Islet precursor cell (in vitro differentiated cells): ENCODE data around the gene APOC4.
"Not testable (repeated sequence)": the region's sequence is repeated elsewhere in the genome, so short reads cannot be mapped to it uniquely, and the experiment has no call there.

Experiments
- DNase-seq: peaks from one replicate; pipeline ENCODE4 v3.0.0-alpha.2; 2018

APOC4 gene, protein sequence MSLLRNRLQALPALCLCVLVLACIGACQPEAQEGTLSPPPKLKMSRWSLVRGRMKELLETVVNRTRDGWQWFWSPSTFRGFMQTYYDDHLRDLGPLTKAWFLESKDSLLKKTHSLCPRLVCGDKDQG

DNA sequence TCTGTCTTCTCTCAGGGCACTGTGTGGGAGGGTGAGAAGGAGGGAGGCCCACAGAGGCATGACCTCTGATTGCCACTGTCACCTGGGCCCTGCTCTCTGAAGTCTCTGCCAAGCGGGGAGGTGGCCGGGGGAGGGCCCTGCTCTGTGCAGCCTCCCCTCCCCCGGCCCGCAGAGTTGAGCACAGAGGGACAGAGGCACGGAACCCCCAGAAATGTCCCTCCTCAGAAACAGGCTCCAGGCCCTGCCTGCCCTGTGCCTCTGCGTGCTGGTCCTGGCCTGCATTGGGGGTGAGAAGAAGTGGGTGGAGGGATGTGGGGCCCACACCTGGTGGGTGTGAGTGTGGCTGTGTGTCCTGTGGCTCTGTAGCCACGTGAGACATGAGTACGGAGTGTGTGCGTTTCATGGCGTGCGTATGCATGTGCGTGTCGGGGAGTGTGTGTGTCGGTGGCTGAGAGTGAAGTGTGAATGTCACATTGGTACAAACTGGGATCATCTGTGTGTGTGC is at the start of gene APOC4:
TSS of gene APOC4 (plus strand) at position 171 of the 505 bp plus-strand sequence. CDS start at position 212, 41 bp downstream.
- no peak for DNase-seq

DNA sequence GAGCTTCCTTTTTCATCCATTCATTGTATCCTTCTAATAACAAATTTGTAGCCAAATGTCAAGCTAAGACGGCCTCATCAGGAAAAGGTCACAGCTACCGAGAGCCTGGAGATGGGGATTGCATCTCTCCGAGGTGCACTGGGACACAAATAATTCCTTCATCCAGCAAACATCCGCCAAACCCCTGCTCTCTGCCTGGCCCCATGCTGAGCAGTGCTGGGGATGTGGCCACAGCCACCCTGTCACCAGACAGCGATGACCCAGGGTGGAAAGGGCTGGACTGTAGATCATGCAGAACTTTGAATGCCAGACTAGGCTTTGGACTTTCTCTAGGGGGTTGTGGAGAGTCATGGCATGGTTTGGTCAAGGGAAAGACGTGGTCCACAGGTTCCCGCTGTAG is 49.1 kb upstream of the APOC4 start:
- no peak for DNase-seq

DNA sequence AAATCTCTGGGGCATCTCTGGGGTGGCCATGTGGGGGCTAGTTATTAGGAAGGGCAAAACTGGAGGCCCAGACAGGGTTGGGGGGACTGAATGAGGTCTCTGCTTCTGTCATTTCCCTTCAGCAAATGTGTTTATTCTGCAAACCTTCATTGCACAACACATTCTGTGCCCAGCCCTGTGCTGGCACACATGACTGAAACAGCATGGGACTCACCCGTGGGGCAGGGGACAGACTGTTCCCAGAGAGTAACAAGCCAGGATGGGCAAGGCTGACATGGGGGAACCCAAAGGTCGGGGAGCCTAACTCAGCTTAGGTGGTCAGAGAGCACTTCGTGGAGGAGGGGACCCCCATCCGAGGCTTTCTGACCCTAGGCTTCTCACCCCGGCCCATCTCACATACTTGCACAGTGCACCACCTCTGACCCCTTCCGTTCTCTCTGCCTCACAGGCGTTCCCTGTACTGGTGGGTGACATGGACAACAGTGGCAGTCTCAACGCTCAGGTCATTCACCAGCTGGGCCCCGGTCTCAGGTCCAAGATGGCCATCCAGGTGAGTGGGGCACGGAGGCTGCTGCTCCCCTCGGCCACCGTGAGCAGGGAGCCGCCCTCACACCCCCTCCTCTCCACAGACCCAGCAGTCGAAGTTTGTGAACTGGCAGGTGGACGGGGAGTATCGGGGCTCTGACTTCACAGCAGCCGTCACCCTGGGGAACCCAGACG is 48.5 kb upstream of the APOC4 start:
- no peak for DNase-seq

DNA sequence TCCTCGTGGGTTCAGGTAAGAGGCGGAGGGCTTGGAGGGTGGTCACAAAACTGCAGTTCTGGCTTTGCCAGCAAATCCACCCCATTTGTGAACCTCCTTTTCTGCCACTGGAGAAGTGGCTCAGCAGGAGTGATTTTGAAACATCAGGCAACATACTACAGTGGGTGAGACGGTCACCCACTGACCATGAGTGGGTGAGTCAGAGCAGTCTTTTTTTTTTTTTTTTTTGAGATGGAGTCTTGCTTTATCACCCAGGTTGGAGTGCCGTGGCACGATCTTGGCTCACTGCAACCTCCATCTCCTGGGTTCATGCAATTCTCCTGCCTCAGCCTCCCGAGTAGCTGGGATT is 48.0 kb upstream of the APOC4 start:
- no peak for DNase-seq

DNA sequence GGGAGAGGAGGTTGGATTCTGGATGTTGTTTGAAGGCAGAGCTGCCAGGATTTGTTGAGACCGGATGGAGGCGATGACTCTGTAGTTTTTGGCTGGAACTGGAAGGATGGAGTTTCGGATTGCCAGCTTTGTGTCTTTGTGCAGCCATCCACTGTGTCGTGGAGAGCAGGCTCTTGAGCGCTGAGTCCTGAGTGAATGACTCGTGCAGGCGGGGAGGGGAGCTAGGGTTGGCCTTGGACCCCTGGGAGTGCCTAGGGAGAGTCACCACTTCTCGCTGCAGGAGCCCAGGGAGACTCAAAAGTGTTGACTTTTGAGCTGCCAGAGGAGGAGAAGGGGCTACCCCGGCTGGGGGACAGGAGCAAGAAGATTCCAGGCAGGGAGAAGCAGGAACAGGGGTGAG is 47.1 kb upstream of the APOC4 start:
- DNase-seq, result no peak

DNA sequence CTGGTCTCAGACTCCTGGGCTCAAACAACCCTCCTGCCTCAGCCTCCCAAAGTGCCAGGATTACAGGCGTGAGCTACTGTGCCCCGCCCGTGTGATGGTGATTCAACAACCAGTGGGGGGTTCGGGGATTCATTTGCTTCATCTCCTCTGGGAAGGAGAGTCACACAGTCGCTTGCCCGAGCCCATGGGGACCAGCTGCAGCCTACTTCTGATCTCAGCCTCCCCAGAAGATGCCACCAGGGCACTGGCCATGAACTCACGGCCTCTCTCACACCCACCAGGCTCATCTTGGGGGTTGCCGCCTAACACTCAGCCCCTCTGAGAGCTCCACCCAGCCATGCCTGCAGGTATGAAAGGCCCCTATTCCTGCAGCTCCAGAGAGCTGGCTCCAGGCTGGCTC is 44.2 kb upstream of the APOC4 start:
- DNase-seq, result peak; percentile 44

DNA sequence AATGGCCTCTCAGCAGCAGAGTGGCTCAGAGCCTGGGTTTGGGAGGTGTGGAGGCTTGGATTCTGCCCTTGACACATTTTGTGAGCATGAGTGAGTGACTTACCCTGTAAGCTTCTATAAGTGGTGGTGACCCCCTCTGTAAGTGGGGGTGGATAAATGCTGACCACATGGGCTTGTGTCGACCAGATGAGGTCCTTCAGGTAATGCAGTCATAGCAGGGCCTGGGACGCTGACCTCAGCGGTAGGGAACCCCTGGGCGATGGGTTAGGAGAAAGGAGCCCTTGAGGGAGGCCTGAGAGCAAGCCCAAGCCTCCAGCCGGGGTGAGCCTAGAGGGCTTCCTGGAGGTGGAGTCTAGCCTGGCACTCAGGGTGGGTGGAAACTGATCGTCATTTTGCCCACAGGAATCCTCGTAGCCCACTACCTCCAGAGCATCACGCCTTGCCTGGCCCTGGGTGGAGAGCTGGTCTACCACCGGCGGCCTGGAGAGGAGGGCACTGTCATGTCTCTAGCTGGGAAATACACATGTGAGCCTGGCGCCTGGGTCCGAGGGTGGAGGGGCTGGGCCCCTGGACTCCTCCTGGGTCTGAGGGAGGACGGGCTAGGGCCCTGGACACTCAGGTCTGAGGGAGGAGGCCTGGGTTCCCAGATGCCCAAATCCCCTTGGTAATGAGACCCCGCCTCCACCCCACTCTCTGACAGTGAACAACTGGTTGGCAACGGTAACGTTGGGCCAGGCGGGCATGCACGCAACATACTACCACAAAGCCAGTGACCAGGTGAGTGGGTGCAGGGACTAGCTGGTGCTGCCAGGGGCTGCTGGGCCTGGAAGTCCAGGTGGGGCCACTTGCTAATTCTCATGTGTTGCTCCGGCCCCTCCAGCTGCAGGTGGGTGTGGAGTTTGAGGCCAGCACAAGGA is 41.5 kb upstream of the APOC4 start:
- peak; percentile 42 for DNase-seq

DNA sequence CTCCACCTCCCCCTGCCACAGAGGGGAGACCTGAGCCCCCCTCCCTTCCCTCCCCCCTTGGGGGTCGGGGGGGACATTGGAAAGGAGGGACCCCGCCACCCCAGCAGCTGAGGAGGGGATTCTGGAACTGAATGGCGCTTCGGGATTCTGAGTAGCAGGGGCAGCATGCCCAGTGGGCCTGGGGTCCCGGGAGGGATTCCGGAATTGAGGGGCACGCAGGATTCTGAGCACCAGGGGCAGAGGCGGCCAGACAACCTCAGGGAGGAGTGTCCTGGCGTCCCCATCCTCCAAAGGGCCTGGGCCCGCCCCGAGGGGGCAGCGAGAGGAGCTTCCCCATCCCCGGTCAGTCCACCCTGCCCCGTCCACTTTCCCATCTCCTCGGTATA is 38.8 kb upstream of the APOC4 start:
- no peak for DNase-seq

DNA sequence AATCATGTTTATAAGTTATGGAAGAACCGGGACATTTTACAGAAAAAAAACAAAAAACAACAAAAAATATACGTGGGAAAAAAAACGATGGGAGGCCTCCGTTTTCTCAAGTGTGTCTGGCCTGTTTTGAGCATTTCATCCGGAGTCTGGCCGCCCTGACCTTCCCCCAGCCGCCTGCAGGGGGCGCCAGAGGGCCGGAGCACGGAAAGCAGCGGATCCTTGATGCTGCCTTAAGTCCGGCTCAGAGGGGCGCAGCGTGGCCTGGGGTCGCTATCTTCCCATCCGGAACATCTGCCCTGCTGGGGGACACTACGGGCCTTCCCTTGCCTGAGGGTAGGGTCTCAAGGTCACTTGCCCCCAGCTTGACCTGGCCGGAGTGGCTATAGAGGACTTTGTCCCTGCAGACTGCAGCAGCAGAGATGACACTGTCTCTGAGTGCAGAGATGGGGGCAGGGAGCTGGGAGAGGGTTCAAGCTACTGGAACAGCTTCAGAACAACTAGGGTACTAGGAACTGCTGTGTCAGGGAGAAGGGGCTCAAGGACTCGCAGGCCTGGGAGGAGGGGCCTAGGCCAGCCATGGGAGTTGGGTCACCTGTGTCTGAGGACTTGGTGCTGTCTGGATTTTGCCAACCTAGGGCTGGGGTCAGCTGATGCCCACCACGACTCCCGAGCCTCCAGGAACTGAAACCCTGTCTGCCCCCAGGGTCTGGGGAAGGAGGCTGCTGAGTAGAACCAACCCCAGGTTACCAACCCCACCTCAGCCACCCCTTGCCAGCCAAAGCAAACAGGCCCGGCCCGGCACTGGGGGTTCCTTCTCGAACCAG is 38.2 kb upstream of the APOC4 start:
- DNase-seq, result peak; percentile 90

DNA sequence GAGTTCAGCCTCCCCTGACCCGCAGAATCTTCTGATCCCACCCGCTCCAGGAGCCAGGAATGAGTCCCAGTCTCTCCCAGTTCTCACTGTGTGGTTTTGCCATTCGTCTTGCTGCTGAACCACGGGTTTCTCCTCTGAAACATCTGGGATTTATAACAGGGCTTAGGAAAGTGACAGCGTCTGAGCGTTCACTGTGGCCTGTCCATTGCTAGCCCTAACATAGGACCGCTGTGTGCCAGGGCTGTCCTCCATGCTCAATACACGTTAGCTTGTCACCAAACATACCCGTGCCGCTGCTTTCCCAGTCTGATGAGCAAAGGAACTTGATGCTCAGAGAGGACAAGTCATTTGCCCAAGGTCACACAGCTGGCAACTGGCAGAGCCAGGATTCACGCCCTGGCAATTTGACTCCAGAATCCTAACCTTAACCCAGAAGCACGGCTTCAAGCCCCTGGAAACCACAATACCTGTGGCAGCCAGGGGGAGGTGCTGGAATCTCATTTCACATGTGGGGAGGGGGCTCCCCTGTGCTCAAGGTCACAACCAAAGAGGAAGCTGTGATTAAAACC is 37.5 kb upstream of the APOC4 start:
- no peak for DNase-seq

DNA sequence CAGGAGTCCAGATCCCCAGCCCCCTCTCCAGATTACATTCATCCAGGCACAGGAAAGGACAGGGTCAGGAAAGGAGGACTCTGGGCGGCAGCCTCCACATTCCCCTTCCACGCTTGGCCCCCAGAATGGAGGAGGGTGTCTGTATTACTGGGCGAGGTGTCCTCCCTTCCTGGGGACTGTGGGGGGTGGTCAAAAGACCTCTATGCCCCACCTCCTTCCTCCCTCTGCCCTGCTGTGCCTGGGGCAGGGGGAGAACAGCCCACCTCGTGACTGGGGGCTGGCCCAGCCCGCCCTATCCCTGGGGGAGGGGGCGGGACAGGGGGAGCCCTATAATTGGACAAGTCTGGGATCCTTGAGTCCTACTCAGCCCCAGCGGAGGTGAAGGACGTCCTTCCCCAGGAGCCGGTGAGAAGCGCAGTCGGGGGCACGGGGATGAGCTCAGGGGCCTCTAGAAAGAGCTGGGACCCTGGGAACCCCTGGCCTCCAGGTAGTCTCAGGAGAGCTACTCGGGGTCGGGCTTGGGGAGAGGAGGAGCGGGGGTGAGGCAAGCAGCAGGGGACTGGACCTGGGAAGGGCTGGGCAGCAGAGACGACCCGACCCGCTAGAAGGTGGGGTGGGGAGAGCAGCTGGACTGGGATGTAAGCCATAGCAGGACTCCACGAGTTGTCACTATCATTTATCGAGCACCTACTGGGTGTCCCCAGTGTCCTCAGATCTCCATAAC is 36.4 kb upstream of the APOC4 start, which contains the start of gene APOE:
TSS of gene APOE (plus strand) at position 360 of the 724 bp plus-strand sequence. CDS start 829 bp downstream, outside the sequence.
- peak; percentile 92 for DNase-seq

DNA sequence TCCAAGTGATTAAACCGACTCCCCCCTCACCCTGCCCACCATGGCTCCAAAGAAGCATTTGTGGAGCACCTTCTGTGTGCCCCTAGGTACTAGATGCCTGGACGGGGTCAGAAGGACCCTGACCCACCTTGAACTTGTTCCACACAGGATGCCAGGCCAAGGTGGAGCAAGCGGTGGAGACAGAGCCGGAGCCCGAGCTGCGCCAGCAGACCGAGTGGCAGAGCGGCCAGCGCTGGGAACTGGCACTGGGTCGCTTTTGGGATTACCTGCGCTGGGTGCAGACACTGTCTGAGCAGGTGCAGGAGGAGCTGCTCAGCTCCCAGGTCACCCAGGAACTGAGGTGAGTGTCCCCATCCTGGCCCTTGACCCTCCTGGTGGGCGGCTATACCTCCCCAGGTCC is 34.4 kb upstream of the APOC4 start:
- DNase-seq, result no peak

DNA sequence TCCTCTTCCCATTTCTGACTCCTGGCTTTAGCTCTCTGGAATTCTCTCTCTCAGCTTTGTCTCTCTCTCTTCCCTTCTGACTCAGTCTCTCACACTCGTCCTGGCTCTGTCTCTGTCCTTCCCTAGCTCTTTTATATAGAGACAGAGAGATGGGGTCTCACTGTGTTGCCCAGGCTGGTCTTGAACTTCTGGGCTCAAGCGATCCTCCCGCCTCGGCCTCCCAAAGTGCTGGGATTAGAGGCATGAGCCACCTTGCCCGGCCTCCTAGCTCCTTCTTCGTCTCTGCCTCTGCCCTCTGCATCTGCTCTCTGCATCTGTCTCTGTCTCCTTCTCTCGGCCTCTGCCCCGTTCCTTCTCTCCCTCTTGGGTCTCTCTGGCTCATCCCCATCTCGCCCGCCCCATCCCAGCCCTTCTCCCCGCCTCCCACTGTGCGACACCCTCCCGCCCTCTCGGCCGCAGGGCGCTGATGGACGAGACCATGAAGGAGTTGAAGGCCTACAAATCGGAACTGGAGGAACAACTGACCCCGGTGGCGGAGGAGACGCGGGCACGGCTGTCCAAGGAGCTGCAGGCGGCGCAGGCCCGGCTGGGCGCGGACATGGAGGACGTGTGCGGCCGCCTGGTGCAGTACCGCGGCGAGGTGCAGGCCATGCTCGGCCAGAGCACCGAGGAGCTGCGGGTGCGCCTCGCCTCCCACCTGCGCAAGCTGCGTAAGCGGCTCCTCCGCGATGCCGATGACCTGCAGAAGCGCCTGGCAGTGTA is 33.8 kb upstream of the APOC4 start:
- DNase-seq, result no peak

DNA sequence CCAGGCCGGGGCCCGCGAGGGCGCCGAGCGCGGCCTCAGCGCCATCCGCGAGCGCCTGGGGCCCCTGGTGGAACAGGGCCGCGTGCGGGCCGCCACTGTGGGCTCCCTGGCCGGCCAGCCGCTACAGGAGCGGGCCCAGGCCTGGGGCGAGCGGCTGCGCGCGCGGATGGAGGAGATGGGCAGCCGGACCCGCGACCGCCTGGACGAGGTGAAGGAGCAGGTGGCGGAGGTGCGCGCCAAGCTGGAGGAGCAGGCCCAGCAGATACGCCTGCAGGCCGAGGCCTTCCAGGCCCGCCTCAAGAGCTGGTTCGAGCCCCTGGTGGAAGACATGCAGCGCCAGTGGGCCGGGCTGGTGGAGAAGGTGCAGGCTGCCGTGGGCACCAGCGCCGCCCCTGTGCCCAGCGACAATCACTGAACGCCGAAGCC is 33.2 kb upstream of the APOC4 start:
- DNase-seq, result no peak

DNA sequence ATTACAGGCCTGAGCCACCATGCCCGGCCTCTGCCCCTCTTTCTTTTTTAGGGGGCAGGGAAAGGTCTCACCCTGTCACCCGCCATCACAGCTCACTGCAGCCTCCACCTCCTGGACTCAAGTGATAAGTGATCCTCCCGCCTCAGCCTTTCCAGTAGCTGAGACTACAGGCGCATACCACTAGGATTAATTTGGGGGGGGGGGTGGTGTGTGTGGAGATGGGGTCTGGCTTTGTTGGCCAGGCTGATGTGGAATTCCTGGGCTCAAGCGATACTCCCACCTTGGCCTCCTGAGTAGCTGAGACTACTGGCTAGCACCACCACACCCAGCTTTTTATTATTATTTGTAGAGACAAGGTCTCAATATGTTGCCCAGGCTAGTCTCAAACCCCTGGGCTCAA is 32.3 kb upstream of the APOC4 start:
- no peak for DNase-seq

DNA sequence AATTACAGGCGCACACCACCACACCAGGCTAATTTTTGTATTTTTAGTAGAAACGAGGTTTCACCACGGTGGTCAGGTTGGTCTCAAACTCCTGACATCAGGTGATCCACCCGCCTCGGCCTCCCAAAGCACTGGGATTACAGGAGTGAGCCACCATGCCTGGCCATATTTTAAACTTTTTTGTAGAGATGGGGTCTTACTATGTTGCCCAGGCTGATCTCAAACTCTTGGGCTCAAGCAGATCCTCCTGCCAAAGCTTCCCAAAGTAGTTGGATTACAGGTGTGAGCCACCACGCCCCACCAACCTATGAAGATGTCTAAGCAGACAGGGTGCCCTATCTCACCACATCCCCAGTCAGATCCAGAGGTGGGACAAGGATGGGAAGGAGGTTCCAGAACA is 30.1 kb upstream of the APOC4 start:
- DNase-seq, result not testable (repeated sequence)

DNA sequence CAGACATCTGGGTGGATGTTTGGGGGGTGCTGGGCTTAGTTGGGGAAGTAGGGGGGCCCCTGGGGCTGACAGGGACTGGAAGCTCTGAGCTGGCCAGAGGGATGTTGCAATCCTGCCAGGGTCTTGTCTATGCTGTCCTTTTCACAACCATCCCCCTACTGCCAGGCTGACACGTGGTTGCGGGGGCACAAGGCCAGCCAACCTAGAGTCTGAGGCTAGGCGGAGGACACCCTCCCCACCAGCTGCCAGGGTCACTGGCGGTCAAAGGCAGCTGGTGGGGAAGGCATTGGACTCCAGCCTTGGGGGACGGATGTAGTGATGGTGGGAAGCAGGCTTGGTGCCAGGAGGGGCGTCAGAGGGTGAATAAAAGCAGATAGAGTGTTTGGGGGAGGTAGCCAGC is 29.2 kb upstream of the APOC4 start:
- DNase-seq, result no peak

DNA sequence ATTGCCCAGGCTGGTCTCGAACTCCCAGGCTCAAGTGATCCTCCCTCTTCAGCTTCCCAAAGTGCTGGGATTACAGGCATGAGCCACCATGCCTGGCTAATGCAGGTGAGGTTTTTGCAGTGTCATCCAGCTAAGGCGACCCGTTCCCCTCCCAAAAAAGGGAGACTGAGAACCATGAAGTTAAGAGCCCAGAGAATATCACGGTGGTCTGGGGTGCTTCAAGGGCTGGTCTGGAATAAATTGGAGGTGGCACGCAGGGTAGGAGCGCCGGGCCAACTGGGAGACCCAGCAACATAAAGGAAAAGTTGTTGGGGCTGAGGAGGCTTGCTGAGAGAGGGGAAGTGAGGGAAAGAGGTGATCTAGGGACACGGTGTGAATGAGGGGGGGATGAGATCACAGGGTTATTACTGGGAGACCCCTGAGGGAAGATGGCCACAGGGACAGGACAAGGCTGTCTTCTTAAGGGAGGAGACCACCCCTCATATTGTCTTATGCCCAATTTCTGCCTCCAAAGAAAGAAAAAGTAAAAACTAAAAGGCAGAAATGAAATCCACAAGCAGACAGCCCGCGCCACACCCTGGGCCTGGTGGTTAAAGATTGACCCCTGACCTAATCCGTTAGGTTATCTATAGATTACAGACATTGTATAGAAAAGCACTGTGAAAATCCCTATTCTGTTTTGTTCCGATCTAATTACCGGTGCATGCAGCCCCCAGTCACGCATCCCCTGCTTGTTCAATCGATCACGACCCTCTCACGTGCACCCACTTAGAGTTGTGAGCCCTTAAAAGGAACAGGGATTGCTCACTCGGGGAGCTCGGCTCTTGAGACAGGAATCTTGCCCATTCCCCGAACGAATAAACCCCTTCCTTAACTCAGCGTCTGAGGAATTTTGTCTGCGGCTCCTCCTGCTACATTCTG is 28.3 kb upstream of the APOC4 start:
- DNase-seq, result not testable (repeated sequence)

DNA sequence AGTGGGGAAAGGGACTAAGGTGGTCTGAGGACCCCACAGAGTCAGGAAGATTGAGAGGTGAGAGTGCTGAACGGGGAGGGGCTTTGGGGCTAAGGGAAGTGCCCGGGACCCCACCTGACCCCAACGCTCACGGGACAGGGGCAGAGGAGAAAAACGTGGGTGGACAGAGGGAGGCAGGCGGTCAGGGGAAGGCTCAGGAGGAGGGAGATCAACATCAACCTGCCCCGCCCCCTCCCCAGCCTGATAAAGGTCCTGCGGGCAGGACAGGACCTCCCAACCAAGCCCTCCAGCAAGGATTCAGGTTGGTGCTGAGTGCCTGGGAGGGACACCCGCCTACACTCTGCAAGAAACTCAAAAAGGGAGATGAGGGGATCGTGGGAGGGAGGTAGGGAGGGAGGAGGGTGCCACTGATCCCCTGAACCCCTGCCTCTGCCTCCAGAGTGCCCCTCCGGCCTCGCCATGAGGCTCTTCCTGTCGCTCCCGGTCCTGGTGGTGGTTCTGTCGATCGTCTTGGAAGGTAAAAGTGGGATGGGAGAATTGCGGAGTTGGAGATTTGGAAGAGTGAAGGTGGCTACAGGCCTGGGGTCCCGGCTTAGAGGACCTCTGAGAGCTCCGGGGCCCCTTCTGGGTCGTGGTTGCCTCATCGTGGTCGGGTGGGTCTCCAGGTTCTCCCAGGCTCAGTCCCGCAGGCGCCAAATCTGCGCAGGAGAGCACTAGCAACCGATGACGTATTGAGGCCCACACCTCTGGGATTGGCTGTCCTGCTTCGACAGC is 27.4 kb upstream of the APOC4 start, which contains the start of gene APOC1:
TSS of gene APOC1 (plus strand) at position 176 of the 774 bp plus-strand sequence. CDS start at position 460, 284 bp downstream.
- peak; percentile 96 for DNase-seq
